Measurements from ENCODE around the gene SPATA2. TPM values are rescaled to one million over a fixed set of nuclear protein-coding genes. Genes with fewer than 3 reads are reported as not detected.

SPATA2 gene
- total and polyA plus RNA-seq, 2 of the 13 experiments (the other 11 are each of a cell fraction or from before 2014, with no cell fraction given) = 3.2 to 8.7 TPM

DNA sequence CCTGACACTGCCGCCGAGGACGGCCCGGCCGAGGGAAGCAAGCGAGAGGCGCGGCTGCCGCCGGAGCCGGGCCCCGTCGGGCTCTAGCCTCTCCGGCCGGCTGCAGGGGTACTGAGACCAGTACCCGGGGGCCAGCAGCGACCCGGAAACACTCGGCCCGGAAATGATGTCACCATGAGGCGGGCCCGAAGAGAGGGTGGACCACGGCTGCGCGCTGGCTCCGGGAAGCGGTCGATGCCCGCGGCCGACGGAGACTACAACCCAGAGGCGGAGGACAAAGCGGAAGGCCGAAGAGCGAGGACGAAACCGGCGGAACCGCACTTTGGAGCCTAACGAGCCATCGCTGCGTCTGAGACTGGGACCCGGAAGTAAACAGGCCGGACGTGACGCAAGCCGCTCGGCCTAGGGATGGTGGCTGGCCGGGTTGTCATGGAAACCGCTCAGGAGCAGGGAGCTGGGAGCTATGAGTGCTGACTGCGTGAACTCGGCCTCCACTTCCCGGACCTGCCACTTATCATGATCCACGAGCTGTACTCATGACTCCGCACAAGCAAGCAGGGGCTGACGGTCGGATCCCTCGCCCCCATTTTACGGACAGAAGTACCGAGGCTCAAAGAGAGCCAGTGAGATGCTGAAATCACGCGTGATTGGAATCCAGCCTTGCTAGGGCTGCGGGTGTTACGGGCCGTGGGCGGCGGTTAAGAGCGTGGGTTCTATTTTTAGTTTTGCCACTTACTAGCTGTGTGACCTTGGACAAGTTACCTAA is at the start of gene SPATA2 (continued):
- TF ChIP-seq, protein P1, sequence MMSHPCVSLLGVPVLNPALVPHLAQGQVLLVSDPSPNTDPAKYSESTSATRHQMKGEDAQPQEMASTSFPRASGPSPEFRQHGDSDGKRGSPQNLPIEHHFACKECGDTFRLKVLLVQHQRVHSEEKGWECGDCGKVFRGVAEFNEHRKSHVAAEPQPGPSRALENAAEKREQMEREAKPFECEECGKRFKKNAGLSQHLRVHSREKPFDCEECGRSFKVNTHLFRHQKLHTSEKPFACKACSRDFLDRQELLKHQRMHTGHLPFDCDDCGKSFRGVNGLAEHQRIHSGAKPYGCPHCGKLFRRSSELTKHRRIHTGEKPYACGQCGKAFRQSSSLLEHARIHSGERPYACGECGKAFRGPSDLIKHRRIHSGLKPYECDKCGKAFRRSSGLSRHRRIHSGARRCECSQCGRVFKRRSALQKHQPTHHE (CRISPR knock-in tag; IDR thresholded peaks at IDR 0.05; ENCODE audit: borderline replicate concordance) = 0 out of 2 replicates have a peak, but pooled peaks have one; percentile 37
- peak; percentile 99 for TF ChIP-seq ZNF333 (CRISPR knock-in tag; IDR thresholded peaks at IDR 0.05; ENCODE audit: borderline replicate concordance)
- TF ChIP-seq RXRA (CRISPR knock-in tag; IDR thresholded peaks at IDR 0.05) = peak; percentile 87
- TF ChIP-seq KDM3A (CRISPR knock-in tag; IDR thresholded peaks at IDR 0.05; ENCODE audit: low read depth) = peak; percentile 48; the same call in 1 of the 2 replicates
- TF ChIP-seq, protein P2, sequence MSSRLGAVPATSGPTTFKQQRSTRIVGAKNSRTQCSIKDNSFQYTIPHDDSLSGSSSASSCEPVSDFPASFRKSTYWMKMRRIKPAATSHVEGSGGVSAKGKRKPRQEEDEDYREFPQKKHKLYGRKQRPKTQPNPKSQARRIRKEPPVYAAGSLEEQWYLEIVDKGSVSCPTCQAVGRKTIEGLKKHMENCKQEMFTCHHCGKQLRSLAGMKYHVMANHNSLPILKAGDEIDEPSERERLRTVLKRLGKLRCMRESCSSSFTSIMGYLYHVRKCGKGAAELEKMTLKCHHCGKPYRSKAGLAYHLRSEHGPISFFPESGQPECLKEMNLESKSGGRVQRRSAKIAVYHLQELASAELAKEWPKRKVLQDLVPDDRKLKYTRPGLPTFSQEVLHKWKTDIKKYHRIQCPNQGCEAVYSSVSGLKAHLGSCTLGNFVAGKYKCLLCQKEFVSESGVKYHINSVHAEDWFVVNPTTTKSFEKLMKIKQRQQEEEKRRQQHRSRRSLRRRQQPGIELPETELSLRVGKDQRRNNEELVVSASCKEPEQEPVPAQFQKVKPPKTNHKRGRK (CRISPR knock-in tag; IDR thresholded peaks at IDR 0.05) = peak; percentile 69; the same call in 1 of the 2 replicates
- TF ChIP-seq, protein P3, sequence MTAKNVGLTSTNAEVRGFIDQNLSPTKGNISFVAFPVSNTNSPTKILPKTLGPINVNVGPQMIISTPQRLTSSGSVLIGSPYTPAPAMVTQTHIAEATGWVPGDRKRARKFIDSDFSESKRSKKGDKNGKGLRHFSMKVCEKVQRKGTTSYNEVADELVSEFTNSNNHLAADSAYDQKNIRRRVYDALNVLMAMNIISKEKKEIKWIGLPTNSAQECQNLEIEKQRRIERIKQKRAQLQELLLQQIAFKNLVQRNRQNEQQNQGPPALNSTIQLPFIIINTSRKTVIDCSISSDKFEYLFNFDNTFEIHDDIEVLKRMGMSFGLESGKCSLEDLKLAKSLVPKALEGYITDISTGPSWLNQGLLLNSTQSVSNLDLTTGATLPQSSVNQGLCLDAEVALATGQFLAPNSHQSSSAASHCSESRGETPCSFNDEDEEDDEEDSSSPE (CRISPR knock-in tag; IDR thresholded peaks at IDR 0.05) = peak; percentile 63
- TF ChIP-seq ATRX (CRISPR knock-in tag; IDR thresholded peaks at IDR 0.05; ENCODE audit: borderline replicate concordance) = no peak
- TF ChIP-seq NCOR1 (IDR thresholded peaks at IDR 0.05; ENCODE audit: borderline replicate concordance, low read length) = no peak; the same call in none of the 2 replicates
- no peak for TF ChIP-seq ZNF484 (CRISPR knock-in tag; IDR thresholded peaks at IDR 0.05; ENCODE audit: borderline replicate concordance, low read depth)
- peak; percentile 43; the same call in 1 of the 2 replicates for TF ChIP-seq TOE1 (CRISPR knock-in tag; IDR thresholded peaks at IDR 0.05)
- peak; percentile 99 for TF ChIP-seq GABPB1 (CRISPR knock-in tag; IDR thresholded peaks at IDR 0.05)
- no peak for TF ChIP-seq TCF7 (IDR thresholded peaks at IDR 0.05; ENCODE audit: low read depth)
- peak; percentile 75; the same call in 1 of the 2 replicates for TF ChIP-seq RFX5 (IDR thresholded peaks at IDR 0.05; ENCODE audit: low read depth, low read length)
- TF ChIP-seq, protein P4, sequence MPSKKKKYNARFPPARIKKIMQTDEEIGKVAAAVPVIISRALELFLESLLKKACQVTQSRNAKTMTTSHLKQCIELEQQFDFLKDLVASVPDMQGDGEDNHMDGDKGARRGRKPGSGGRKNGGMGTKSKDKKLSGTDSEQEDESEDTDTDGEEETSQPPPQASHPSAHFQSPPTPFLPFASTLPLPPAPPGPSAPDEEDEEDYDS (CRISPR knock-in tag; IDR thresholded peaks at IDR 0.05) = peak; percentile 69; the same call in 1 of the 2 replicates
- TF ChIP-seq ZNF570 (CRISPR knock-in tag; IDR thresholded peaks at IDR 0.05; ENCODE audit: borderline replicate concordance) = no peak
- peak; percentile 16 for TF ChIP-seq PHF5A (CRISPR knock-in tag; IDR thresholded peaks at IDR 0.05; ENCODE audit: low read depth, unreplicated experiment)
- no peak for TF ChIP-seq PLRG1 (conservative IDR thresholded peaks at IDR 0.05)
- TF ChIP-seq, protein P5, sequence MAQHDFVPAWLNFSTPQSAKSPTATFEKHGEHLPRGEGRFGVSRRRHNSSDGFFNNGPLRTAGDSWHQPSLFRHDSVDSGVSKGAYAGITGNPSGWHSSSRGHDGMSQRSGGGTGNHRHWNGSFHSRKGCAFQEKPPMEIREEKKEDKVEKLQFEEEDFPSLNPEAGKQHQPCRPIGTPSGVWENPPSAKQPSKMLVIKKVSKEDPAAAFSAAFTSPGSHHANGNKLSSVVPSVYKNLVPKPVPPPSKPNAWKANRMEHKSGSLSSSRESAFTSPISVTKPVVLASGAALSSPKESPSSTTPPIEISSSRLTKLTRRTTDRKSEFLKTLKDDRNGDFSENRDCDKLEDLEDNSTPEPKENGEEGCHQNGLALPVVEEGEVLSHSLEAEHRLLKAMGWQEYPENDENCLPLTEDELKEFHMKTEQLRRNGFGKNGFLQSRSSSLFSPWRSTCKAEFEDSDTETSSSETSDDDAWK (CRISPR knock-in tag; IDR thresholded peaks at IDR 0.05) = no peak
- no peak for TF ChIP-seq PAF1 (CRISPR knock-in tag; IDR thresholded peaks at IDR 0.05)
- peak; percentile 90 for TF ChIP-seq FOXJ3 (CRISPR knock-in tag; IDR thresholded peaks at IDR 0.05; ENCODE audit: borderline replicate concordance)
- TF ChIP-seq NCOA2 (CRISPR knock-in tag; IDR thresholded peaks at IDR 0.05) = peak; percentile 59
- TF ChIP-seq SNAI1 (CRISPR knock-in tag; IDR thresholded peaks at IDR 0.05; ENCODE audit: borderline replicate concordance) = peak; percentile 85; the same call in 1 of the 2 replicates
- peak; percentile 73 for TF ChIP-seq FOXO1 (CRISPR knock-in tag; IDR thresholded peaks at IDR 0.05)

Measured in HepG2 (cell line).